DMS114 treated with DMSO at 0.1 percent for 48 hours (cell line): ENCODE results near the gene CTAGE15.
"Not testable (repeated sequence)": the region's sequence is repeated elsewhere in the genome, so short reads cannot be mapped to it uniquely, and the experiment has no call there.

Source experiments
- DNase-seq: peaks from one replicate; lab custom pipeline; 2025; ENCODE audit not compliant: unreplicated experiment; lab: John Stamatoyannopoulos, UW

Gene CTAGE15

DNA sequence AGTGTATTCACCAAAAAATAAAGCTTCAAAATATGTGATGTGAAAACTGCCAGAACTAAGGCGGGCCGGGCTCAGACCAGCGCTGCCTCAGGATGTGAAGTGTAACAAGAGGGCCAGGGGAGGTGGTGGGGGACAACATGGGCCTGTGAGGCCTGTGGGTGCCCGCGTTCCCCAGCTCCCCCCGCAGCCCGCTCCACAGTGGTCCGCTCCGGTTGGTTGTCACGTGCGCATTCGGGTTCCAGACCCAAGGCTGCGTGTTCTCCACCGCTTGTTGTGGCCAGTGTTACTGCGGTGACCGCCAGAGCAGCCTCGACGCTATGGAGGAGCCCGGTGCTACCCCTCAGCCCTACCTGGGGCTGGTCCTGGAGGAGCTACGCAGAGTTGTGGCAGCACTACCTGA, at the start of gene CTAGE15:
Gene CTAGE15, plus strand, starts transcription at position 301 of the 400 bp plus-strand sequence. Its CDS starts 17 bp downstream, at position 318.
- not testable (repeated sequence) for DNase-seq

- DNase-seq = not testable (repeated sequence)
These were observed 49.2 kb upstream of the CTAGE15 start for GRCh38 chr7:143522309-143522916.

- DNase-seq = not testable (repeated sequence)
These were observed 40.3 kb upstream of the CTAGE15 start for GRCh38 chr7:143531169-143531926.

- not testable (repeated sequence) for DNase-seq
These were observed 39.7 kb upstream of the CTAGE15 start for GRCh38 chr7:143531932-143532331.

DNA sequence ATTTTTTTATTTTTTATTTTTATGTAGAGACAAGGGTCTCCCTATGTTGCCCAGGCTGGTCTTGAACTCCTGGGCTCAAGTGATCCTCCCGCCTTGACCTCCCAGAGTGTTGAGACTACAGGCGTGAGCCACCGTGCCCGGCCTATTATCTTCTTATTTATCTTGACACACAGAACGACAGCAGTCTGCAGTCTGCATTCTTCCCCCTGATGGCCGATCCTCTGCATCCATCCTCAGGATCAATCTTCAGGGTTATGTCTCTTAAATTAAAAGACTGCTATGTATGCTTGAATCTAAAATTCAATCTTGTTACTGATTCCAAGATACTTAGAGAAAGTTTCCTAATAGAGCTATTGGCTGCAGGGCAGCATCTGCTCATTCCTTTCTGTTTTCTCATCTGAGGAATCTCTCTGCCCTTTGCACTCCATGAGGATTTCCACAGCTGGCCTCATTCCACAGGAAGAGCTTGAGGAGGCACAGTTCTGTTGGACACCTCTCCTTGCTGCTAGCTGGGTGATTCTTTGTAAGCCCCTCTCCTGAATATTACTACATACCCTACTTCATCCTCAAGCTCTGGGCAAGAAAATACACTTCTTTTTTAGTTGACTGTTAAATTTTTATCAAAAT, 38.3 kb upstream of the CTAGE15 start:
- DNase-seq = not testable (repeated sequence)

GRCh38 chr7:143536443-143536842, 35.2 kb upstream of the CTAGE15 start:
- not testable (repeated sequence) for DNase-seq

- DNase-seq = not testable (repeated sequence)
These were observed 28.1 kb upstream of the CTAGE15 start for GRCh38 chr7:143543288-143544038.

- DNase-seq = not testable (repeated sequence)
These were observed 15.6 kb upstream of the CTAGE15 start for GRCh38 chr7:143555968-143556367.

GRCh38 chr7:143563306-143563705, 8.3 kb upstream of the CTAGE15 start:
- DNase-seq = not testable (repeated sequence)

DNA sequence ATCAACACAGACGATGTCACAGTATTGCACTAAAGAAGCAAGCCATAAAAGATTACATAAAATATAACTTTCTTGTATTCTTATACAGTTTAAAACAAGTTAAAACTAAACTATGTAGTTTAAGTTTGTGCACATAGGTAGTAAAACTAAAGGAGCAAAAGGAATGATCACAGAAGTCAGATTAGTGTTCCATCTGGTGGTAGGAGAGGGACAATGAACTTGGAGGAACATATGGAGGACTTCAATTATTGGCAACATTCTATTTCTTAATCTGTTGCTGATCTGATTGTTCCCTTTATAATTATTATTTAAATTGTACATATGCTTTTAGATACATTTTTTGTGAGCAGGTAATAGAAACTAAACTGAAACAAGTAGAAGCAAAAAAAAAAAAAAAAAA, 5.6 kb upstream of the CTAGE15 start:
- DNase-seq = not testable (repeated sequence)

DNA sequence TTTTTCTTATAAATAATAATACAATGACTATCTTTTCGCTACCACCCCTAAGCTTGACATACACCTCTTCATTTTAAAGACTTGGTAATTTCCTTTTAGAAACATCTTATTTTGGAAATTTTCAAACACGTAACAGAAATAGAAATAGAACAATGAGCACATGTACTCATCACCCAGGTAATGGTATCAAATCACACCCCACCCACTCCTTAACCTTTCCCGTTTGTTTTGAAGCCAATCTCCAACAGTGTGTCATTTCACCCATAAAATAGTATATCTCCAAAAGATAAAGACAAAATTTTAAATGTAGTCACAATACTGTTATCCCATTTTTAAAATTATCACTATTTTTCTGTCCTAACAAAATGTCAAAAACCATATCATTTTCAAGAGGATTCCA, 16.6 kb downstream of the CTAGE15 start:
- not testable (repeated sequence) for DNase-seq

DNA sequence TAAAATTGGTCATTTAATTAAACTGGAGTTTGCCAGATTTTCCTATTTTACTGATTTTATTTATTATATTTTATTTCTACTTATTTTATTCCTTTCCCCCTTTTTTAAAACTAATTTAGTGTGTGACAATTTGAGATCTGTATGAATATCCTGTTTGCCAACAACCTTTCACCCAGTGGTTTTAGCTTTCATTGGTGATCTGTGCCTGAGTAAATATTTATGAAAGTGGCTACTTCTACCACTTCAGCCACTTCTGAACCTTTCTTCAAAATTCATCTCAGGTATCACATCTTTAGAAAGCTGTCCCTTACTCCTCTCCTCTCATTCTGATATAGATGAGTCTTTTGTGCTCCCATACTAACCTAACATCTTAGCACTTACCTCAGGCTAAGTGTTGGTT, 18.3 kb downstream of the CTAGE15 start:
- not testable (repeated sequence) for DNase-seq

GRCh38 chr7:143598086-143598485, 26.5 kb downstream of the CTAGE15 start:
- not testable (repeated sequence) for DNase-seq

- not testable (repeated sequence) for DNase-seq
These were observed 31.9 kb downstream of the CTAGE15 start for GRCh38 chr7:143603549-143603948.

DNA sequence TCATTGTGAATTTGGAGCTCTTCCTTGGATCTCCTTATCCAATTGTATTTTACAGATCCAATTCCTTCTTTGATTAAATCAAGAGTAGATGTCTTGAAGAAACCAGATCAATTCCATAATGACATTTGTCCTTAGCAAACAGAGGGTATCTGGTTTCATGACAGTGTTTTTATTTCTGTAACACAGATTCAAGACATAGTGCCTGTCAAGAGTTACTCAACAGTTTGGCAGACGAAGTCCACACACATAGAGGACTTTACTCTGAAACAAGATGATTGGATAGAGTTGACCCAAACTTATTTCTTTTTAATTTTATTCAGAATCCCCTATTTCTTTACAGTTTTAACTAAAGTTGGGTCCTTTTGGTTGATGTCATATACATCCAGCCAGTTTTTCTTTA, 34.5 kb downstream of the CTAGE15 start:
- DNase-seq = not testable (repeated sequence)

GRCh38 chr7:143615545-143615944, 43.9 kb downstream of the CTAGE15 start:
- not testable (repeated sequence) for DNase-seq

DNA sequence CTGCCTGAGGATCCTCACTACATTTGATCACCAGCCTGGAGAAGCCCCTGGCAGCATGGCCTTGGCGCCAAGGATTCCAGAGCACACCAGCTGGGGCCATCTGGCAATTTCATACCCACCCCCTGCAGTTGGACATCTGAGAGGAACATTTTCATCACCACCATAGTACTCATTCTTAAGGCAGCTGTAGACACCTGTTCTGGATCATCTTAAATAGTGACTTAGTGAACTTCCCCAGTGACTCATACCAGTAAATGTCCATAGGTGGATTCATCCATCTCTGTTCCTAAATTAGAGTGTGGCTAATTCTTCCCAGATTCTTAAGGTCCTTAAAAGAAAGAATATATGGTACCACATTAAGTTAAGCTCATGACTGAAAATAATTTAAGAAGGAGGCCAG, 45.6 kb downstream of the CTAGE15 start:
- DNase-seq = not testable (repeated sequence)

GRCh38 chr7:143620058-143620457, 48.5 kb downstream of the CTAGE15 start:
- not testable (repeated sequence) for DNase-seq

DNA sequence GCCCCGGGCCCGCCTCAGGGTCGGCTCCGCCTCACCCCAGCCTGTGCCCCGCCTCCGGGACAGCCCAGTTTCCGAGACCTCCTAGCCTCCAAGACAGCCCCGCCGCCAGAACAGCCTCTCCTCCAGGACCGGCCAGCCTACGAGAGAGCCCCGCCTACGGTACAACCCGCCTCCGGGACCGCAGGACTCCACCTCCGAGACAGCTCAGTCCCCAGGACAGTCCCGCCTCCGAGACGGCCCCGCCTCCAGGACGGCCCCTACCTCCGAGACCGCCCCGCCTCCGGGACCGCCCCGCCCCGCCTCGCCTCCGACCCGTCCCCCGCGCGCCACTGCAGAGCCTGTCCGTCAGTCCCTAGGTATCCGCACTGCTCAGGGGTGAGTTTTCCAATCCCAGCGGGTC, 49.0 kb downstream of the CTAGE15 start, which contains the start of gene TCAF2:
Gene TCAF2, plus strand, starts transcription at position 329 of the 400 bp plus-strand sequence.
- not testable (repeated sequence) for DNase-seq

- not testable (repeated sequence) for DNase-seq
These were observed 49.6 kb downstream of the CTAGE15 start for GRCh38 chr7:143621175-143621574.

DNA sequence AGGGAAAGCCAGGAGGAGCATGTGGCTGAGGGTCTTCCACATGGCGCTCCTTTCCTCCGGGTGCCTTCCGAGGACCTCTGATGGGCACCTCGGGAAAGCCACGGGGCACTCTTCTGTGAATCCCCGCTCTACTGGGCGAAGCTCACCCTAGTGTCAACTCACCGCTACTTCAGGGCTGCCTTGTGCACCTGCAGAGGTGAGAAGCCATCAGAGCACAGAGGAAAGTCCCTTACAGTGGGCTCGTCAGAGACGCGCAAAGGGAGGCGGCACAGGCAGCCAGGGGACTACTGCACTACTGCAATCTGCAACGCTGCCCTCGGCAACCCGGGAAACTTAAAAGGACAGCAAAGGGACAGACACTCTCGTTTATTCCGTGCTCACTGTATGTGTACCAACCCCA, 50.5 kb downstream of the CTAGE15 start:
- DNase-seq = not testable (repeated sequence)
